RWPE2 (cell line): ENCODE results near the gene LYRM2.

ENCODE experiments used
- ATAC-seq: fragments of 200-7000 bp; cut with Tn5 transposase; 3 replicates; pipeline ENCODE4 v1.9.1; 2021; ENCODE audit warnings: low read depth
- DNase-seq: peaks from one replicate; pipeline ENCODE4 v3.0.0-alpha.2; 2020; ENCODE audit warnings: low spot score
- H3K27ac ChIP-seq: fragments of 450-650 bp; 2 replicates; pipeline ENCODE4 v1.5.1; 2017; ENCODE audit warnings: mild to moderate bottlenecking; ENCODE audit not compliant: poor library complexity, severe bottlenecking
- H3K27me3 ChIP-seq: fragments of 250-450 bp; sonication (Bioruptor Pico); 2 replicates; pipeline ENCODE4 v1.5.1; 2021; ENCODE audit warnings: mild to moderate bottlenecking, moderate library complexity; ENCODE audit not compliant: insufficient read depth, poor library complexity, severe bottlenecking
- H3K36me3 ChIP-seq: fragments of 250-450 bp; sonication (Bioruptor Pico); 2 replicates; pipeline ENCODE4 v1.5.1; 2020; ENCODE audit warnings: low read depth, mild to moderate bottlenecking, moderate library complexity
- H3K4me1 ChIP-seq: fragments of 250-450 bp; sonication (Bioruptor Pico); 2 replicates; pipeline ENCODE4 v1.5.1; 2021; ENCODE audit warnings: mild to moderate bottlenecking, moderate library complexity; ENCODE audit not compliant: insufficient read depth, poor library complexity, severe bottlenecking
- H3K4me3 ChIP-seq: fragments of 250-450 bp; sonication (Bioruptor Pico); 2 replicates; pipeline ENCODE4 v1.5.1; 2021; ENCODE audit warnings: mild to moderate bottlenecking, moderate library complexity; ENCODE audit not compliant: severe bottlenecking
- H3K9me3 ChIP-seq: fragments of 250-450 bp; sonication (Bioruptor Pico); 2 replicates; pipeline ENCODE4 v1.5.1; 2021; ENCODE audit warnings: mild to moderate bottlenecking, moderate library complexity; ENCODE audit not compliant: severe bottlenecking
- CTCF ChIP-seq: fragments of 450-650 bp; IDR thresholded peaks from one replicate; pipeline ENCODE4 v1.5.1; 2017; ENCODE audit warnings: mild to moderate bottlenecking, moderate library complexity; ENCODE audit not compliant: poor library complexity, severe bottlenecking

Gene LYRM2

GRCh38 chr6:89675949-89676748 is 37.6 kb upstream of the LYRM2 start:
- Histone ChIP-seq H3K9me3 (no peaks in the 10 kb centered on the region), H3K4me3 (no peak overlapping the region), H3K27ac (no peak overlapping the region), H3K27me3 (no peaks in the 10 kb centered on the region), H3K4me1 (no peaks in the 10 kb centered on the region), H3K36me3 (peaks cover 90% of the 10 kb centered on the region)
- DNase-seq (no peak), ATAC-seq (no peak)
- no peak for TF ChIP-seq CTCF

- H3K27ac ChIP-seq = no peak overlapping the region
- no peak for TF ChIP-seq CTCF
- H3K27me3 ChIP-seq = no peaks in the 10 kb centered on the region
- H3K9me3 ChIP-seq = no peaks in the 10 kb centered on the region
- DNase-seq (no peak), ATAC-seq (no peak)
- H3K4me3 ChIP-seq = no peak overlapping the region
- H3K36me3 ChIP-seq = peaks cover 79% of the 10 kb centered on the region
- H3K4me1 ChIP-seq = no peaks in the 10 kb centered on the region
Observed at GRCh38 chr6:89670935-89671565, 32.5 kb upstream of the LYRM2 start.

- Histone ChIP-seq H3K9me3 (no peaks in the 10 kb centered on the region), H3K27ac (no peak overlapping the region), H3K27me3 (no peaks in the 10 kb centered on the region), H3K4me1 (no peaks in the 10 kb centered on the region), H3K4me3 (no peak overlapping the region), H3K36me3 (peaks cover 74% of the 10 kb centered on the region)
- ATAC-seq = no peak
- TF ChIP-seq CTCF = no peak
- no peak for DNase-seq
Observed at GRCh38 chr6:89669002-89669401, 30.5 kb upstream of the LYRM2 start.

- Histone ChIP-seq H3K4me1 (no peaks in the 10 kb centered on the region), H3K4me3 (no peak overlapping the region), H3K9me3 (no peaks in the 10 kb centered on the region), H3K27ac (no peak overlapping the region), H3K36me3 (peaks cover 73% of the 10 kb centered on the region), H3K27me3 (no peaks in the 10 kb centered on the region)
- ATAC-seq (no peak), DNase-seq (no peak)
- TF ChIP-seq CTCF = no peak
Observed at GRCh38 chr6:89667872-89668556, 29.5 kb upstream of the LYRM2 start.
